HG03378 (cell line): Measurements from ENCODE around the gene GPR31.
"Not testable (repeated sequence)": the region's sequence is repeated elsewhere in the genome, so short reads cannot be mapped to it uniquely, and the experiment has no call there.

Source experiments
- ATAC-seq: cut with Tn5 transposase; IDR thresholded peaks from one replicate; pipeline ENCODE4 v1.9.1; 2021; ENCODE audit warnings: mild to moderate bottlenecking, moderate library complexity; ENCODE audit not compliant: unreplicated experiment

The GPR31 gene

GRCh38 chr6:167157863-167158262 lies at the start of gene GPR31:
GPR31 (minus strand) TSS chr6:167157980; CDS start chr6:167157831, 149 bp downstream.
- no peak for ATAC-seq

- no peak for ATAC-seq
Observed at GRCh38 chr6:167207527-167207926, 49.7 kb upstream of the GPR31 start.

GRCh38 chr6:167205316-167205715 lies 47.5 kb upstream of the GPR31 start:
- ATAC-seq, result not testable (repeated sequence)

- ATAC-seq, result not testable (repeated sequence)
Observed at GRCh38 chr6:167204059-167204348, 46.2 kb upstream of the GPR31 start.

GRCh38 chr6:167203261-167204058 lies 45.7 kb upstream of the GPR31 start:
- ATAC-seq, result not testable (repeated sequence)

GRCh38 chr6:167202613-167203012 lies 44.8 kb upstream of the GPR31 start:
- not testable (repeated sequence) for ATAC-seq

- no peak for ATAC-seq
Observed at GRCh38 chr6:167200806-167201205, 43.0 kb upstream of the GPR31 start.

GRCh38 chr6:167195941-167196610 lies 38.3 kb upstream of the GPR31 start:
- not testable (repeated sequence) for ATAC-seq

- not testable (repeated sequence) for ATAC-seq
Observed at GRCh38 chr6:167193515-167194125, 35.8 kb upstream of the GPR31 start.

- not testable (repeated sequence) for ATAC-seq
Observed at GRCh38 chr6:167191043-167191583, 33.3 kb upstream of the GPR31 start.

- ATAC-seq, result not testable (repeated sequence)
Observed at GRCh38 chr6:167187275-167187674, 29.5 kb upstream of the GPR31 start.

- ATAC-seq, result not testable (repeated sequence)
Observed at GRCh38 chr6:167185101-167185500, 27.3 kb upstream of the GPR31 start.

GRCh38 chr6:167182913-167183314 lies 25.1 kb upstream of the GPR31 start:
- ATAC-seq, result peak; percentile 58

- not testable (repeated sequence) for ATAC-seq
Observed at GRCh38 chr6:167181351-167181750, 23.6 kb upstream of the GPR31 start.

- not testable (repeated sequence) for ATAC-seq
Observed at GRCh38 chr6:167180086-167180485, 22.3 kb upstream of the GPR31 start.

GRCh38 chr6:167178896-167179655 lies 21.3 kb upstream of the GPR31 start:
- ATAC-seq, result not testable (repeated sequence)

- not testable (repeated sequence) for ATAC-seq
Observed at GRCh38 chr6:167177271-167177670, 19.5 kb upstream of the GPR31 start.

GRCh38 chr6:167172011-167172410 lies 14.2 kb upstream of the GPR31 start:
- not testable (repeated sequence) for ATAC-seq

- not testable (repeated sequence) for ATAC-seq
Observed at GRCh38 chr6:167171300-167171699, 13.5 kb upstream of the GPR31 start.

- ATAC-seq, result not testable (repeated sequence)
Observed at GRCh38 chr6:167169867-167170266, 12.1 kb upstream of the GPR31 start.

- ATAC-seq, result not testable (repeated sequence)
Observed at GRCh38 chr6:167168296-167168695, 10.5 kb upstream of the GPR31 start.
